Measurements from ENCODE around the gene MRPL23.

The MRPL23 gene

DNA sequence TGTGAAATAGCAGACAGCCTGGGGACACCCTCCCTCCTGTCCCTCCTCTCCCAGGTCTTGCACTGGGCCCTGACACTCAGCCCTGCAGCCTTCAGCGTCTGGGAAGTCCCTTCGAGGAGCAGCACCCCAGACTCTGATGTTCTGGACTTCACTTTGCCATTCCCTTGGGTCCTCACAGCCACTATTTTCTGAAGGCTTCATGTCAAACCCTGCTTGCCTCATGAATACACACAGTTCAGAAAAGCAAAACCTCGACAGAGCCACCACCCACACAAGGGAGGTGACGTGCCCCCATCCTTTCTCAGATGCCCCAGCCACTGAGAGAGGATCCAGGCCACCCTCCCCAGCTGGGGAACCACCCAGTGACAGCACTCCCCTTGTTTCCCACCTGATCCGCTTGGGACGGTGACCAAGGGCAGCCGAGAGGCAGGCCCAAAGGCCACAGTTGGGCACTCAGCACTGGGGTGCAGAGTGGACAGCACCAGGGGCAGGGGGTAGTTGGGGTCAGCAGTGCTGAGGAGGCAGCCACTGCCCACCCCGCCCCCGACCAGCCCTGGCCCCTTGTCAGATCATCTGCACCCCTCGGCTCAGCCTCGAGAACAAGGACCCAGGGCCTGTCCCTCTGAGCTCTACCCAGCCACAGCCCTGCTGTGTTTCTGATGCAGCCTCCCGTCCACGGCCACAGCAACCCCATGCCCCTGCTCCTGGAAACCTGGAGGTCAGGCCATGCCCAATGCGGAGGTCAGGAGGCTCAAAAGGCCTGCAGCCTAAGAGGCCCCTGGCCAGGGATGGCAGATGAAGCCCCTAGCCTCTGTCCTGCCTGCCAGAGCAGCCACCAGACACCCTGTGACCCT, 30.8 kb upstream of the MRPL23 start:
- Histone ChIP-seq H3K27ac (no peak overlapping the region), H3K27me3 (ENCODE audit: insufficient read depth, low read depth, severe bottlenecking) (peaks cover 67% of the 10 kb centered on the region), H3K9me3 (ENCODE audit: severe bottlenecking) (no peaks in the 10 kb centered on the region), H3K36me3 (no peaks in the 10 kb centered on the region), H3K4me3 (ENCODE audit: low read depth, low read length) (no peak overlapping the region)
- no peak for DNase-seq
- TF ChIP-seq, protein P1, sequence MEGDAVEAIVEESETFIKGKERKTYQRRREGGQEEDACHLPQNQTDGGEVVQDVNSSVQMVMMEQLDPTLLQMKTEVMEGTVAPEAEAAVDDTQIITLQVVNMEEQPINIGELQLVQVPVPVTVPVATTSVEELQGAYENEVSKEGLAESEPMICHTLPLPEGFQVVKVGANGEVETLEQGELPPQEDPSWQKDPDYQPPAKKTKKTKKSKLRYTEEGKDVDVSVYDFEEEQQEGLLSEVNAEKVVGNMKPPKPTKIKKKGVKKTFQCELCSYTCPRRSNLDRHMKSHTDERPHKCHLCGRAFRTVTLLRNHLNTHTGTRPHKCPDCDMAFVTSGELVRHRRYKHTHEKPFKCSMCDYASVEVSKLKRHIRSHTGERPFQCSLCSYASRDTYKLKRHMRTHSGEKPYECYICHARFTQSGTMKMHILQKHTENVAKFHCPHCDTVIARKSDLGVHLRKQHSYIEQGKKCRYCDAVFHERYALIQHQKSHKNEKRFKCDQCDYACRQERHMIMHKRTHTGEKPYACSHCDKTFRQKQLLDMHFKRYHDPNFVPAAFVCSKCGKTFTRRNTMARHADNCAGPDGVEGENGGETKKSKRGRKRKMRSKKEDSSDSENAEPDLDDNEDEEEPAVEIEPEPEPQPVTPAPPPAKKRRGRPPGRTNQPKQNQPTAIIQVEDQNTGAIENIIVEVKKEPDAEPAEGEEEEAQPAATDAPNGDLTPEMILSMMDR (IDR thresholded peaks at IDR 0.05; ENCODE audit: low read depth, low read length): no peak

DNA sequence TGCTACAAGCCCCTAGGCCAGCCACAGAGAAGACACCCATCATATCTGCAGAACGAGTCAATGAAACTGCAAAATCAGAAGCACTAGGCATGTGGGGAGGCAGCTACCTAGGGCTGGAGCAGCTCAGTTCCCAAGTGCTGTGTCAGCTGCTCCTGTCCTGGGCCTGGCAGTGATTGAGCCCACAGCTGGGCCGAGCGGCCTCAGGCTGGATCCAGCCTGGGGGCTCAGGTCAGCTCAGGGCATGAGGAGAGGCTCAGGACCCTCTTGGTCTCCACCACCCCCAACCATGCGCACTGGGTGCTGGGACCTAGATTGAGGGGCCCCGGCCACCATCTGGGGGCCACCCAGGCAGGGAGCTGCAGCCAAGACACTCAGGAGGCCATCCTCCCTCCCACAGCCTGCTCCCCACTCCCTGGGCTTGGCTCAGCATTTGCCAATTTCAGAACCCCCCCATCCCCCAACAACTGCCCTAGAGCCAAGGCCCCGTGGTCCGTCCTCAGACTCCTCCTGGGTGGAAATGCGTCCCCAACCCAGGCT, 30.1 kb upstream of the MRPL23 start:
- no peaks in the 10 kb centered on the region for H3K9me3 ChIP-seq (ENCODE audit: severe bottlenecking)
- no peak for DNase-seq
- TF ChIP-seq, protein P1 (IDR thresholded peaks at IDR 0.05; ENCODE audit: low read depth, low read length): no peak
- H3K4me3 ChIP-seq (ENCODE audit: low read depth, low read length): no peak overlapping the region
- H3K36me3 ChIP-seq: no peaks in the 10 kb centered on the region
- H3K27me3 ChIP-seq (ENCODE audit: insufficient read depth, low read depth, severe bottlenecking): peaks cover 72% of the 10 kb centered on the region
- H3K27ac ChIP-seq: no peak overlapping the region

DNA sequence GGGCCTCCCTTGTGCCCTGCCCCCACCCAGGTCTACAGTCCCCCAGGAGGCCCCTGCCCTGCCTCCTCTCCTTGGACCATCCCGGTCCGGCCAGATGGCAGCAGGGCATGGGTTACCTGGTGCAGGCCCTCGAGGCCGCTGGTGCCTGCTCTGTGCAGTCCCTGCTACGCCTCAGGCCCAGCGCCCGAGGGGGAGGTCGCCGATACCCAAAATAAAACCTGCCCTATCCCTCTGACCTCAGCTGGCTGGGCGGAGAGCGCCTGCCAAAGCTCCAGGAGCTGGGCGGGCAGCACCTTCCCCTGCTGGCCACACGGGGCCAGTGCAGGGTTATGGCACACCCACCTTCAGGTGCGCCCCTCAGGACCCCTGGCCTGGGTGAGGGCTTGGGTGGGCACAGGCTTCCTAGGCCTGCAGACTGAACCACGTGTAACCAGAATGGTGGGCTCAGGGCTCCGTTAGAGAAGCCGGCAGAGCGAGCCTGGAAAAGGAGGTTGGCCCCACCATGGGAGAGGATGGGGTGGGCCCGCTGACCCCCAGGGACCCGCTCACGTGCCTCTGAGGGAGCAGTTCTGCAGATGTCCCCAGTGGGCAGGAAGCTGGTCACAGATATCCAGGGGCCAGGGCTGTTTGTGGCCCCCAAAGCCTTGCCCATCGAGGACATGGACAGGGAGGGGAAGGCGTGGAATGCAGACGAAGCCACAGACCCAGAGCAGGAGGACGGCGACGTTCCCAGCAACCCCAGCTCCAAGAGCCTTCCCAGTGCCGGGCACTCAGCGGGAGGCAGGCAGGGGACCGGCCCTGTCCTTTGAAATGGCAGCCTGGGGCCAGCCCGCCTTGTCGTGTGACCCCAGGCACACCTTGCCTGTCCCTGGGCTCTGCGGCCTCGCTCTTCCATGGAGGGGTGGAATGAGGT, 29.4 kb upstream of the MRPL23 start:
- Histone ChIP-seq H3K4me3 (ENCODE audit: low read depth, low read length) (no peak overlapping the region), H3K27me3 (ENCODE audit: insufficient read depth, low read depth, severe bottlenecking) (peaks cover 75% of the 10 kb centered on the region), H3K27ac (no peak overlapping the region), H3K36me3 (no peaks in the 10 kb centered on the region), H3K9me3 (ENCODE audit: severe bottlenecking) (no peaks in the 10 kb centered on the region)
- TF ChIP-seq, protein P1 (IDR thresholded peaks at IDR 0.05; ENCODE audit: low read depth, low read length): peak; percentile 64
- DNase-seq: no peak

GRCh38 chr11:1918436-1919315, 28.5 kb upstream of the MRPL23 start:
- peaks cover 77% of the 10 kb centered on the region for H3K27me3 ChIP-seq (ENCODE audit: insufficient read depth, low read depth, severe bottlenecking)
- H3K4me3 ChIP-seq (ENCODE audit: low read depth, low read length): no peak overlapping the region
- no peak for DNase-seq
- TF ChIP-seq, protein P1 (IDR thresholded peaks at IDR 0.05; ENCODE audit: low read depth, low read length): no peak
- H3K36me3 ChIP-seq: no peaks in the 10 kb centered on the region
- no peaks in the 10 kb centered on the region for H3K9me3 ChIP-seq (ENCODE audit: severe bottlenecking)
- no peak overlapping the region for H3K27ac ChIP-seq

DNA sequence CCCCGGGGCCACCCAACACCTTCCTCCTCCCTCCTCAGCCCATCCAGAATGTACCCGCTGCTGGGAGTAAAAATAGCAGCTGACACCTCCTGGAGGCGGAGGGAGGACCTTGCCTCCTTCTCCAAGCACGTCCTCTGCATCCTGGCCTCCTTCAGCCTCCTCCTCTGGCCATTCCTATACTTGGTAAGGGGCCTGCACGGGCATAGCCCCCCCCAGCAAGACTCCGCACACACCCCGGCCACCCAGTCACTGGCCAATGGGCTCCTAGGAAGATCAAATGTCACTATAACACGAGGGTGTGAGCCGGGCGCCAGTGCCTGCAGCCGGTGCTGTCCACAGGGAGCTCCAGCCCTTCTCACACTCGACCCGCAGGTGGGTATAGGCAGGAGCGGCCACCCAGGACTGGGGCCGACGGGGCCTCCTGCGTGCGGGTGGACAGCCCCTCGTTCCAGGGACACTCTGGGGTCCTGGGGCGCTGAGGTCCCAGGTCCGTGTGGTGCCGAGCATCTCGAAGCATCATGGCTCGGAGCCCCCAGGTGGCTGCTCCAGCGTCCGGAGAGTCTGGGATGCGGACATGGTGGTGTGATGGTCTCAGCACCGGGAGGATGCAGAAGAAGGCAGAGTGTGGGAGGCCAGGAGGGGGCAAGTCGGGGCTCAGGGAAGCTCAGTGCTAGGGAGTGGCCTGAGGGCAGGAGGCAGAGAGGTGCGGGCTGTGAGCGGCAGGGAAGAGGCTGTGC, 27.6 kb upstream of the MRPL23 start, which contains the start of gene TNNT3:
Gene TNNT3 (plus strand): TSS at position 313 of the 737 bp plus-strand sequence. CDS start 3,172 bp downstream, outside the sequence.
- no peak within 1 kb of the TSS for H3K4me3 ChIP-seq (ENCODE audit: low read depth, low read length)
- TF ChIP-seq, protein P1 (IDR thresholded peaks at IDR 0.05; ENCODE audit: low read depth, low read length): no peak
- H3K9me3 ChIP-seq (ENCODE audit: severe bottlenecking): no peaks in the 10 kb centered on the region
- DNase-seq: no peak
- H3K27ac ChIP-seq: no peak within 1 kb of the TSS
- peaks cover 75% of the 10 kb centered on the region for H3K27me3 ChIP-seq (ENCODE audit: insufficient read depth, low read depth, severe bottlenecking)
- no peaks in the 10 kb centered on the region for H3K36me3 ChIP-seq
